NCI-H524 (cell line): Measurements from ENCODE around the gene DMRT3.

Experiments
- DNase-seq, 2 experiments: peaks; one replicate each; lab custom pipeline; 2025; lab: John Stamatoyannopoulos, UW

DMRT3 gene, protein sequence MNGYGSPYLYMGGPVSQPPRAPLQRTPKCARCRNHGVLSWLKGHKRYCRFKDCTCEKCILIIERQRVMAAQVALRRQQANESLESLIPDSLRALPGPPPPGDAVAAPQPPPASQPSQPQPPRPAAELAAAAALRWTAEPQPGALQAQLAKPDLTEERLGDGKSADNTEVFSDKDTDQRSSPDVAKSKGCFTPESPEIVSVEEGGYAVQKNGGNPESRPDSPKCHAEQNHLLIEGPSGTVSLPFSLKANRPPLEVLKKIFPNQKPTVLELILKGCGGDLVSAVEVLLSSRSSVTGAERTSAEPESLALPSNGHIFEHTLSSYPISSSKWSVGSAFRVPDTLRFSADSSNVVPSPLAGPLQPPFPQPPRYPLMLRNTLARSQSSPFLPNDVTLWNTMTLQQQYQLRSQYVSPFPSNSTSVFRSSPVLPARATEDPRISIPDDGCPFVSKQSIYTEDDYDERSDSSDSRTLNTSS

DNA sequence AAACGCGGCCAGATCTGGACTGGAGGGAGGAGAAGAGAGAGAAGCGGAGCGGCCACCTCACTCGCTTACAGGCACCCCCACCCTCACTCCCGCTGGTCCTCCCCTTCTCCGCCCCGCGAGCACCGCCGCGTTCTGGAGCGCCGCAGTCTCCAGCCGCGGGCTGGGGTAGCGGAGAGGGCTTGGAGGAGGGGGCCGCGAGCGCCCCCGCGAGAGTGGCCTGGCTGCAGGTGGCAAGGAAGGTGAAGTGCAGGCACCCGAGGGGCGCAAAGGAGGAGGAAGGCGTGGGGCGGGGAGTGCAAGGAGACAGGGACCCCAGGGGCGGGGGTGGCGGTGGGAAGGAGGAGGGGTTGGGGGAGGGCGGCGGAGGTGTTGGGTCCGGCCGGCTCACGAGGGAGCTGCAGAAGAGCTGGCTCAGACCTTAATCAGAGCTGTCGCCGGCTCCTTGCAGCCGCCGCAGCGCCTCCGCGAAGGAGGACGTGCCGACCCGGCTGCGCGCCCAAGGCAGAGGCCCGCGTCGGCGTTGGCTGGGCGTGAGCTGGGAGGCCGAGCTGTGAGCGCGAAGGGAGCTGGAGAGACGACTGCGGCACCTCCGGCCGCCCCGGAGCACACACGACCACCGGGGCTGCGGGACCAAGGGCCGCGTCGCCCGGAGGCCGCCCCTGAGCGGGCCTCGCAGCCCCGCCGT is at the start of gene DMRT3:
TSS of gene DMRT3 (plus strand) at position 398 of the 685 bp plus-strand sequence. CDS start 347 bp downstream, outside the sequence.
- DNase-seq, result peak; percentile 53 to 72

- DNase-seq, result no peak
These were observed 49.5 kb upstream of the DMRT3 start for GRCh38 chr9:926976-927375.

DNA sequence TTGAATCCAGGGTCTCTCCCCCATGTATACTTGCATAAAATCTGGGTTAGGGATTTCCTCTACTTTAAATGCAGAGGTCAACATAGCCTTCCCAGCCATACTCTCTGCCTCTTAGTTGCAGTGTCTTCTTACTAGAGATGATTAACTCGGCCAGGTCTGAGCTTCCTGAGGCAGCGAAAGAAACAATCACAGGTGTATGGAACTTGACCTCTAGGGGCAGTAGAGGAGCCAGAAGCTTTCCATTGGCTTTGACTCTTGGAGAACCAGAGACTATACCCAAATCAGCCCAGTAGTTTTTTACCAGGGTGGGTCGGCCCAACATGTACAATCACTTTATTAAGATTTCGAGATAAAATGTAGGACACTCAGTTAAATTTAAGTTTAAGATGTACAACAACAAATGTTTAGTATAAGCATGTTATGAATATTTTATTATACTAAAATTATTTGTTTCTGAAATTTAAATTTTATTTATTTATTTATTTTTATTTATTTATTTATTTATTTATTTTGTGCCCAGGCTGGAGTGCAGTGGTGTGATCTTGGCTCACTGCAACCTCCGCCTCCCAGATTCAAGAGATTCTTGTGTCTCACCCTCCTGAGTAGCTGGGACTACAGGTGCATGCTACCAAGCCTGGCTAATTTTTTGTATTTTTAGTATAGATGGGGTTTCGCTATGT is 48.0 kb upstream of the DMRT3 start:
- DNase-seq, result peak in 1 of 2 experiments; percentile 43

DNA sequence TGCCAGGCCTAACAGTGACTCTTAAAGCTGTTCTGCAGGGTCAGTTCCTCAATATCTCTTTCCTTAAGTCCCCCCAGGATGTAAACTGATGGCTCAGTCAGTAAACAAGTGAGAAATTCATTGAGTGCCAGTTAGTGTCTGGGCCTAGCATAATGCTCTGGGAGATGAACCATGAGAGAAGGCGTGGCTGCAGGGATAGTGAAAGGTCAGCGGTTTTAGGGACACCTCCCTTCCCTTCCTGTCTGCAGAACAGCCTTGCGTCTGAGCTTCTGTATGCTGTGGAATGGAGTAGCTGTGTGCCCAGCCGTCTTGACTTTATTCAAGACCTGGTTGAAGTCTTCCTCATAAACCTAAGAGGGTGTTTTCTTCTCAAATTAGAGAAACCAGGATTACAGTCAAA is 46.7 kb upstream of the DMRT3 start:
- no peak for DNase-seq

DNA sequence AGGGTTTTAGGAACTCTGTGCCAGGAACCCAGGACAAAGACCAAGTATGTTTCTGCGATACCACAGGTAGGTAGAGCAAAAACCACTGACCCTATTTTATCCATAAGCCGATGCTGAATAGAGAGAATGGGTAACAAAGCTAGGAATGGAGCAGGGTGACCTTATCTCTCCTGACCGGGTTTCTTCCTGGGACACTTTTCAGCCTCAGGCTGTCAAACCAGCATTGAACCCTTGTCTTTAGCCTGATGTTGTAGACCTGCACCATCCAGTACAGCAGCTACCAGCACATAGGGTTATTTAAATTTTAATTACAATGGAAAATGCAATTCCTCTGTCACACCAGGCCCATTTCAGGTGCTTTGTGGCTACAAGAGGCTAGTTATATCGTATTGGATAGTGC is 43.1 kb upstream of the DMRT3 start:
- no peak for DNase-seq

DNA sequence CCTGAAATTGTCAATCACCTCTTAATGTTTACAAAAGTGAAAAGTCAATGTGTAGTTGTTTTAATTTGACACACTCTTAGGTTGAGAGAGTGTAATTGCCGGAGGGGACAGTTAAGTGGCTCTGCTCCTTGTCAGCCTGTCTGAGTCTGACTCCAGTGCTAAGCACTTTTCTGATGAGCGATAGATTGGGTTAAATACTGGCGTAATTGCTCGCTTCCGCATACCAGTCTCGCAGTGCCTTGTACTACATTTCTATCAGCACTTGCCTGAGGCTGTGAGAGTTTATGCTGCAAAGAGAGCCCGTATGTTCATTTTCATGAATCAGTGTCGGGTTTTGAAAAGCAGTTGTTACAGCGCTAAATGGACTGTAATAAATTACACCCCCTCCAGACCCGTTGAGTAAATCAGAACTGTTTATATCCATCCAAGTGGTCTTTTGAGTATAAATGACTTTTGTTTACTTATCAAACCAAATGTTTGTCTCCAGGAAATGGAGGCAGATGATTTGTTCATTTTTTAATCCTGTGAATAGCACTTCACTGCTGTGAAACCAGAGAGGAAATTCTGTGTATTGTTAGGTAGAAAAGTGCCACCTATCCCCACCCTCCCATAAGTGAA is 41.0 kb upstream of the DMRT3 start:
- DNase-seq, result peak; percentile 25 to 47

GRCh38 chr9:942805-943580 is 33.5 kb upstream of the DMRT3 start:
- no peak for DNase-seq

- DNase-seq, result no peak
These were observed 28.5 kb upstream of the DMRT3 start for GRCh38 chr9:947985-948384.

GRCh38 chr9:948497-948896 is 28.0 kb upstream of the DMRT3 start:
- no peak for DNase-seq

DNA sequence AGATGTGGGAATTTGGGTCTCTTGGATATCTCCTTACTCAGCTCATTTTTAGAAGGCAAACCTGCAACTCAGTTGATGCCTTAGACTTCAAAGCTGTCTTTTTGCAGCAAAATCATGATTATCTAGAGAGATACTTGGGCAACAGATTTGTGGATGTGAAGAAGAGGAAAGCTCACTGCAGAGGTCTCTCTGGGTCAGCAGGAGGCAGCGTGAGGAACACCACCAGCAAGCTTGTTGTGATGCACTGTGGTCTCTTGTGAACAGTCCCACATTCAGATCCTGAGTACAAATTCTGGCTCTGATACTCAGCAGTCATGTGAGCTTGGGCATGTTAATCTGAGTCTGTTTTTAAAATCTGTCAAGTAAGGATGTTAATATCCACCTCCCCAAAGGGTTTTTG is 26.3 kb upstream of the DMRT3 start:
- no peak for DNase-seq

GRCh38 chr9:952546-952945 is 23.9 kb upstream of the DMRT3 start:
- DNase-seq, result no peak

- DNase-seq, result no peak
These were observed 17.4 kb upstream of the DMRT3 start for GRCh38 chr9:959105-959504.

- DNase-seq, result no peak
These were observed 16.5 kb upstream of the DMRT3 start for GRCh38 chr9:959914-960313.

GRCh38 chr9:962023-962422 is 14.4 kb upstream of the DMRT3 start:
- DNase-seq, result no peak

DNA sequence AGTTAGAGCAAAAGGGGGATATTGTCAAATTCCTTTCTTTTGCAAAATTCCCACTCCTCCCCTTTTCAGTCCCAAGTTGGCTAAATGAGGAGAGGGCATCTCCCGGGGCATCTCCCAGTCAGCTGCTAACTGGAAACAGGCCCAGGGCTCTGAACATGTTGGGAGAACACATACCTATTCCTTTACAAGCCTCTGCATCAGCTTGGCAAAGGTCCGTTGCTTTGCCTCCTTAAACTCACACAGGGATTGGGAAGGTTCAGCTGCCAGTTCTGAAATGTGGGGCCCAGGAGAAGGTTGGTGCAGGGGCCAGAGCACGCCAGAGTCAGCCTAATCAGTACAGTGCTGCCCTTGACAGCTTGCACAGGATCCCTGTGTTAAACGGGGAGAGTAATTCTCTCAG is 11.0 kb upstream of the DMRT3 start:
- no peak for DNase-seq

- no peak for DNase-seq
These were observed 9.6 kb upstream of the DMRT3 start for GRCh38 chr9:966870-967269.

- DNase-seq, result no peak
These were observed 9.0 kb upstream of the DMRT3 start for GRCh38 chr9:967436-967835.

DNA sequence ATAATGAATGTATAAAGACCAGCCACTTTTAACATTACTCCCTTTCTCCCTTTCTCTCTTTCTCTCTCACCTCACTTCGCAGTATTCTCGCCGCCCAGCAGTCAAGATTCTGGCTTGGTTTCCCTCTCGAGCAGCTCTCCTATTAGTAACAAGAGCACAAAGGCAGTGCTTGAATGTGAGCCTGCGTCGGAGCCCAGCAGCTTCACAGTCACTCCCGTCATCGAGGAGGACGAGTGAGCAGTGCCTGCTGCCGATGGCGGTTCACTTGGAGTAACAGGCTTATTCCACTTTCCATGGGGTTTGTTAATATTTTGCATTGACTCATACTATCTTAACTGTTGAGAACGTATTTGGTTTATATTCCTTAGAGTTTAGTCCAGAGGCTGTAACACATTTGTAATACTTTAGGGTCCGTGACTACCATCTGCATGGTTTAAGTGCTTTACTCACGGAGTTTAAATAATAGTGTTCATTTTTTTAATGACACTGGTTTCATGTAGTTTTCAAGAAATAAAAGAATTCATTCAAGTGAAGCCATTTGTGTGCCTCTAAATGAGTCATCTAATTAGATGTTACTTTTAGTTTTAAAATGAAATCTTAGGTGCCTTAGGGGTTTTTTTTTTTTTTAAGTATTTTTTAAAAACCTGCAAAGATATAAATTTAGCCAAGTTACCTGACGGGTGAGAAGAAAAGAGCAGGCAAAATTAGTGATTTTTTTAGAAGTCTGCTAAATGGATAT is 8.4 kb upstream of the DMRT3 start:
- DNase-seq, result peak in 1 of 2 experiments; percentile 20

GRCh38 chr9:969310-970150 is 6.9 kb upstream of the DMRT3 start:
- no peak for DNase-seq
